IMR-90 (cell line): ENCODE measurements around the gene OLAH. TPM values are rescaled to one million over a fixed set of nuclear protein-coding genes. Genes with fewer than 3 reads are reported as not detected.

Source experiments
- ATAC-seq: fragments of 200-7000 bp; cut with Tn5 transposase; 2 replicates; pipeline ENCODE4 v1.9.1; 2020; ENCODE audit warnings: low read depth, mild to moderate bottlenecking, moderate library complexity
- BruUV-seq: library from RNA; stranded (reverse); fragments of 400-500 nt; replicated peaks from 2 replicates; lab custom pipeline; 2021; lab: Mats Ljungman, UMichigan
- CTCF ChIA-PET: fragments of 300-600 bp; formaldehyde crosslinking; extraction: SDS; loops from one replicate; lab custom pipeline; 2021; ENCODE audit warnings: antibody characterized with exemption; lab: Yijun Ruan, JAX
- POLR2A ChIA-PET: fragments of 300-600 bp; sonication (Branson Sonifier 250); formaldehyde crosslinking; loops from one replicate; lab custom pipeline; 2022; ENCODE audit warnings: antibody characterized with exemption; ENCODE audit not compliant: unreplicated experiment; lab: Charles Lee
- DNase-seq: peaks from one replicate; pipeline ENCODE4 v3.0.0; 2013
- H2AFZ ChIP-seq: replicated peaks from 2 replicates; pipeline ENCODE3; 2013; ENCODE audit warnings: low read length, mild to moderate bottlenecking; ENCODE audit not compliant: poor library complexity
- H2AK5ac ChIP-seq: 2 replicates; pipeline ENCODE4 v1.6.1; 2013; ENCODE audit warnings: low read depth, low read length, inconsistent platforms
- H2AK9ac ChIP-seq: replicated peaks from 2 replicates; pipeline ENCODE3; 2013; ENCODE audit warnings: mild to moderate bottlenecking, low read depth, low read length, moderate library complexity; ENCODE audit not compliant: poor library complexity
- H2BK120ac ChIP-seq: 2 replicates; pipeline ENCODE4 v1.6.1; 2013; ENCODE audit warnings: low read depth, low read length, inconsistent platforms
- H2BK15ac ChIP-seq: 3 replicates; pipeline ENCODE4 v1.6.1; 2013; ENCODE audit warnings: low read depth, low read length, inconsistent platforms
- H2BK20ac ChIP-seq: 2 replicates; pipeline ENCODE4 v1.6.1; 2013; ENCODE audit warnings: low read depth, mild to moderate bottlenecking, inconsistent platforms, low read length, moderate library complexity
- H2BK5ac ChIP-seq: 2 replicates; pipeline ENCODE4 v1.6.1; 2013; ENCODE audit warnings: mild to moderate bottlenecking, low read depth, low read length, inconsistent platforms; ENCODE audit not compliant: poor library complexity, severe bottlenecking
- H3K14ac ChIP-seq: replicated peaks from 2 replicates; pipeline ENCODE4 v1.6.1; 2013; ENCODE audit warnings: low read depth, low read length, inconsistent platforms
- H3K18ac ChIP-seq: 2 replicates; pipeline ENCODE4 v1.6.1; 2013; ENCODE audit warnings: low read depth, low read length, control low read depth
- H3K23ac ChIP-seq: 2 replicates; pipeline ENCODE4 v1.6.1; 2013; ENCODE audit warnings: low read depth, low read length, inconsistent platforms
- H3K27ac ChIP-seq: 2 replicates; pipeline ENCODE4 v1.5.1; 2013; ENCODE audit warnings: mild to moderate bottlenecking, control low read depth, low read length; ENCODE audit not compliant: insufficient read depth
- H3K27me3 ChIP-seq: 2 replicates; pipeline ENCODE4 v1.6.1; 2013; ENCODE audit warnings: low read length; ENCODE audit not compliant: control insufficient read depth, insufficient read depth
- H3K36me3 ChIP-seq: 2 replicates; pipeline ENCODE4 v1.6.1; 2013; ENCODE audit warnings: low read length, mixed read lengths; ENCODE audit not compliant: control insufficient read depth, insufficient read depth
- H3K4ac ChIP-seq: 2 replicates; pipeline ENCODE4 v1.6.1; 2013; ENCODE audit warnings: low read depth, low read length, inconsistent platforms
- H3K4me1 ChIP-seq: 2 replicates; pipeline ENCODE4 v1.6.1; 2013; ENCODE audit warnings: low read length, mixed read lengths; ENCODE audit not compliant: control insufficient read depth, insufficient read depth
- H3K4me2 ChIP-seq: 2 replicates; pipeline ENCODE4 v1.6.1; 2013; ENCODE audit warnings: low read depth, mild to moderate bottlenecking, control low read depth, low read length, moderate library complexity
- H3K4me3 ChIP-seq: 2 replicates; pipeline ENCODE4 v1.5.1; 2013; ENCODE audit warnings: low read depth, mild to moderate bottlenecking, control low read depth, low read length, moderate library complexity; ENCODE audit not compliant: insufficient read depth
- H3K56ac ChIP-seq: 2 replicates; pipeline ENCODE4 v1.6.1; 2013; ENCODE audit warnings: low read length, inconsistent platforms; ENCODE audit not compliant: insufficient read depth; ENCODE audit errors: extremely low read depth
- H3K79me1 ChIP-seq, 2 experiments: 2 replicates each; pipeline ENCODE4 v1.6.1; 2013; ENCODE audit warnings: low read length in 2 of 2, inconsistent platforms in 1 of 2, low read depth in 1 of 2
- H3K9ac ChIP-seq: 2 replicates; pipeline ENCODE4 v1.6.1; 2013; ENCODE audit warnings: low read depth, low read length, control low read depth
- H3K9me1 ChIP-seq: 2 replicates; pipeline ENCODE4 v1.6.1; 2013; ENCODE audit warnings: low read length, inconsistent platforms; ENCODE audit not compliant: insufficient read depth
- H3K9me3 ChIP-seq: 2 replicates; pipeline ENCODE4 v1.6.1; 2013; ENCODE audit warnings: low read length; ENCODE audit not compliant: control insufficient read depth, insufficient read depth
- H4K20me1 ChIP-seq: 2 replicates; pipeline ENCODE4 v1.6.1; 2013; ENCODE audit warnings: low read length, inconsistent platforms; ENCODE audit not compliant: insufficient read depth
- H4K5ac ChIP-seq: 2 replicates; pipeline ENCODE4 v1.6.1; 2013; ENCODE audit warnings: mild to moderate bottlenecking, low read depth, low read length, control low read depth
- H4K8ac ChIP-seq, 2 experiments: 2 replicates each; pipeline ENCODE4 v1.6.1; 2013; ENCODE audit warnings: low read depth in 2 of 2, low read length in 2 of 2, control low read depth in 1 of 2, inconsistent platforms in 1 of 2
- H4K91ac ChIP-seq: 2 replicates; pipeline ENCODE4 v1.6.1; 2013; ENCODE audit warnings: low read depth, low read length, inconsistent platforms; ENCODE audit not compliant: insufficient read depth
- FOS ChIP-seq: fragments of 150-350 bp; IDR thresholded peaks from 2 replicates; pipeline ENCODE4 v1.6.1; 2016; ENCODE audit warnings: low read depth, low read length
- MAZ ChIP-seq: IDR thresholded peaks from 2 replicates; pipeline ENCODE4 v1.6.1; 2012; ENCODE audit warnings: low read depth, mild to moderate bottlenecking, low read length, improper control_type of control experiment, moderate library complexity, borderline replicate concordance
- NFE2L2 ChIP-seq: fragments of 150-350 bp; IDR thresholded peaks from 2 replicates; pipeline ENCODE4 v1.6.1; 2016; ENCODE audit warnings: low read depth, mild to moderate bottlenecking, low read length
- WGBS, 2 experiments: methylation state at CpG; one replicate each; pipeline versions ENCODE4 v1.1.5 to v1.1.7; 2013; ENCODE audit warnings: missing lambda C conversion rate in 2 of 2; ENCODE audit not compliant: insufficient read length in 1 of 2; ENCODE audit errors: extremely low coverage in 2 of 2; 5-methylcytosine and 5-hydroxymethylcytosine counted together
- dilution Hi-C: fragments of 300-500 bp; cut with HindIII; formaldehyde crosslinking; loops from one replicate; pipeline ENCODE4 v1.14.3; 2018; ENCODE audit warnings: low sequenced_read_pairs; ENCODE audit not compliant: unreplicated experiment
- in situ Hi-C: fragments of 300-500 bp; cut with MboI; formaldehyde crosslinking; loops from 3 replicates; pipeline ENCODE4 v1.14.3; 2019; ENCODE audit warnings: low sequenced_read_pairs, inconsistent platforms, mixed read lengths
- intact Hi-C: fragments of 100-400 bp; cut with micrococcal nuclease; formaldehyde crosslinking; loops from 2 replicates; pipeline ENCODE4 v1.10.0; 2022
- polyA plus RNA-seq, 3 experiments: library from polyadenylated mRNA; depleted of rRNA; stranded (reverse); fragments of >200 nt; gene quantifications; 2 replicates each; pipeline ENCODE4 v1.2.3, GENCODE V29; 2012; ENCODE audit warnings: low replicate concordance in 1 of 3
- total RNA-seq: library from RNA; depleted of rRNA; stranded (reverse); fragments of >200 nt; gene quantifications from 2 replicates; pipeline ENCODE4 v1.2.3, GENCODE V29; 2012

Gene OLAH
- total and polyA plus RNA-seq, 2 of the 4 experiments (the other 2 are of a cell fraction) = not detected

- H4K91ac ChIP-seq = no peak overlapping the region
- H2BK120ac ChIP-seq = no peak overlapping the region
- ChIA-PET POLR2A (no interaction called here), CTCF (no interaction called here)
- no peak for DNase-seq
- in situ Hi-C loops (loop anchor here (25.0 kb wide), 1 partner anchor 579 kb away; no protein-coding TSS in a partner anchor), intact Hi-C loops (no loop called here), dilution Hi-C loops (no loop called here)
- no peaks in the 10 kb centered on the region for H3K4me1 ChIP-seq
- H3K4me2 ChIP-seq = no peak overlapping the region
- no peak overlapping the region for H2BK15ac ChIP-seq
- H3K27me3 ChIP-seq = no peaks in the 10 kb centered on the region
- H2BK20ac ChIP-seq = no peak overlapping the region
- no peak overlapping the region for H4K5ac ChIP-seq
- no peak overlapping the region for H3K18ac ChIP-seq
- H2AFZ ChIP-seq = no peak overlapping the region
- no peak overlapping the region for H3K23ac ChIP-seq
- H3K4me3 ChIP-seq = no peak overlapping the region
- H2BK5ac ChIP-seq = no peak overlapping the region
- H4K20me1 ChIP-seq = no peaks in the 10 kb centered on the region
- WGBS, 2 experiments = 96% methylated on average over 3 of the region's 5 CpGs; no CpG with 5 or more reads in 1 of the 2 experiments
- H3K9ac ChIP-seq = no peak overlapping the region
- no peak overlapping the region for H3K27ac ChIP-seq
- BruUV-seq = no TSS peak
- H3K9me1 ChIP-seq = peaks cover under 1% of the 10 kb centered on the region; the same call in 1 of the 2 replicates
- H3K79me1 ChIP-seq = no peaks in the 10 kb centered on the region
- no peaks in the 10 kb centered on the region for H3K36me3 ChIP-seq
- no peak for ATAC-seq
- no peak overlapping the region for H2AK9ac ChIP-seq
- H3K14ac ChIP-seq = no peak overlapping the region
- no peak overlapping the region for H4K8ac ChIP-seq
- H3K9me3 ChIP-seq = no peaks in the 10 kb centered on the region
- no peak overlapping the region for H2AK5ac ChIP-seq
- no peak overlapping the region for H3K4ac ChIP-seq
- TF ChIP-seq FOS (no peak), NFE2L2 (no peak), MAZ (no peak)
- no peak overlapping the region for H3K56ac ChIP-seq
These were observed 47.7 kb downstream of the OLAH start for GRCh38 chr10:15091418-15091817.
